HG03045 (cell line): ENCODE data around the gene AK5.
"Not testable (repeated sequence)": the region's sequence is repeated elsewhere in the genome, so short reads cannot be mapped to it uniquely, and the experiment has no call there.

Source experiments
- ATAC-seq: cut with Tn5 transposase; IDR thresholded peaks from one replicate; pipeline ENCODE4 v1.9.1; 2021; ENCODE audit warnings: mild to moderate bottlenecking, moderate library complexity; ENCODE audit not compliant: unreplicated experiment

Gene AK5

GRCh38 chr1:77283701-77284425 is 2.0 kb downstream of the AK5 start:
- no peak for ATAC-seq

GRCh38 chr1:77287535-77287934 is 5.7 kb downstream of the AK5 start:
- ATAC-seq: no peak

GRCh38 chr1:77288275-77288674 is 6.5 kb downstream of the AK5 start:
- ATAC-seq: no peak

DNA sequence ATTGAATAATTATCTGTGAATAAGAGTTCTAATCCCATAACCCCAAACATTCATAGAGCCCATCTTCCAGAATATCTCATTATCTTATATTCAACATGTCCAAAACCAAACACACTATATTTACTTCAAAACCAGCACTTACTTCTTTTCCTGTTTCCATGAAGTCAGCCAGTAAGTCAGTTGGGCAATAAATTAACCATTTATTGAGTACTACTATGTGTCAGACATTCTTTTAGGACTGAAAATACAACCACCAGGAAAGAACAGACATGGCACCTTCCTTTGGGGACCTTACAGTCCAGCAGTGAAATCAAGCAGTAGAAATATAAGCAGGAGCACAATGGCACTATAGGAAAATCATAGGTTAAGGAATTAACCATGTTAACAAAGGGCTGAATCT is 8.8 kb downstream of the AK5 start:
- ATAC-seq: no peak

DNA sequence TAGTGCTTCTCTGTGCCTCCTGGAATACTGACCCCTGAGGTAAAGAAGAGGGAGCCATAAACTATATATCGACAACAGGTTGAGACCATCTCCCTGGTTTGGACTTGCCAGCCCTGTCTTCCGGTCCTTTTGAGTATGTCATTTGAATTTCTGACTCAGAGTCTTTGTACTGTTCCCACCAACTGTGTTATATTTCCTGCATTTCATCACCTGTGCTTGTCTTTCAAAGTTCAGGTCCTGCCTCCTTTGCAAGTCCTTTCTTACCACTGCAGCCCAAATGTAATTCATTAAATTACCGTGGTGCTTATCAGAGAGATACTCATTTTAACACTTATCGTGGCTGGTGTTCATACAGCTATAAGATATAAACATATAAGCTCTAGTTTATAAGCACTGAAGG is 10.7 kb downstream of the AK5 start:
- ATAC-seq: no peak

DNA sequence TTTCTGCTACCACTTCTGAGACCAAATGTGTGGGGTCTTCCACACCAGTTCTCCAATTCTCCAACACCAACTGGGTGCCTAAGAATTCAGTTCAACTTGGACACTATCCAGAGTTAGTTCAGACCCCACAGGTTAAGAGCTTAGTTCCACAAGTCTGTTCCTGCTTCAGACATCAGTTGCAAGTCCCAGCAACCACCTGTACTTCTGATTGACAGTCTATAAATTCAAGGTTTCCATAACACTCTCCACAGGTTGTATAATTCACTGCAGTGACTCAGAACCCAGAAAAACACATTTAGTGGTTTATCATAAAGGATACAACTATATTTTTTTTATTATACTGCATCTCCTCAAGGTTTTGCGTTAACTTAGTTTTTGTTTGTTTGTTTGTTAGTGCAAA is 18.7 kb downstream of the AK5 start:
- no peak for ATAC-seq

- no peak for ATAC-seq
Observed at GRCh38 chr1:77303387-77303786, 21.6 kb downstream of the AK5 start.

GRCh38 chr1:77308889-77309621 is 27.2 kb downstream of the AK5 start:
- no peak for ATAC-seq

GRCh38 chr1:77310924-77311323 is 29.1 kb downstream of the AK5 start:
- ATAC-seq: no peak

GRCh38 chr1:77312364-77312763 is 30.5 kb downstream of the AK5 start:
- not testable (repeated sequence) for ATAC-seq

GRCh38 chr1:77313491-77313890 is 31.7 kb downstream of the AK5 start:
- no peak for ATAC-seq

- ATAC-seq: no peak
Observed at GRCh38 chr1:77316006-77316405, 34.2 kb downstream of the AK5 start.

GRCh38 chr1:77316966-77317365 is 35.1 kb downstream of the AK5 start:
- ATAC-seq: no peak

- no peak for ATAC-seq
Observed at GRCh38 chr1:77319036-77319705, 37.4 kb downstream of the AK5 start.

DNA sequence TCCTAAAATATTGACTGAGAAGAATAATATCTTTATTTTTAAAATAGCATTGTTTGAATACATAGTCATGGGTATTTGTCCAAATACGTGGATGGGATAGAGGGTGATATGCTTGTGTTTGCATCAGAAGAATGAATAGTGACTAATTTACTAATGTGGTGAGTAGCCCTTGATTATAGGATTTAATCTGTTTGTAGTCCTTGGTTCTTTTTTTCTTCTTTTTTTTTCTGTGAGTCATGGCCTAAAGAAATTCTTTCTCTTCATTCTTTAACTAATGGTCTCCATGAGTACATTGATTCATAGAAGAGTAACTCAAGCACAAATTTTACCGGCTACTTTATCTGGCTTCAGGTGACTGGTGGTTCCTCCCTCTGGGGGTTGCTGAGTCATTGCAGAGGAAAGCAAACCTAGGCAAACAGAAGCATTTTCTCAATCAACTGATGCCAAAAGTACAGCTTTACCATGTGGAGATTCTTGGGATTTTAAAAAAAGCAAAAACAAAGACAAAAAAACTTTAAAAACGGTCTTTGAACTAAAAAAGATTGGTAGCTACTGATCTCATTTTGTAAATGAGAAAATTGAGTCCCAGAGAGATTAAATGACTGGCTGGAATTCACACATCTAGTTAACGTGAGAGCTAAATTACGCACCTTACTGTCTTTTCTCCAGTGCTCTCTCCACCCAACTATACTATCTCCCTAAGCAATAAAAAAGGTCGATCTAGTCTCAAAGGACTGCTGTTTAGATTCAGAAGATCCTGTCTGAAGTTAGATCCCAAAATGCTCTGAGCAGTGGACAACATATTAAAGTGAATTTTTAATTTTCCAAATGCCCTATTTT is 40.5 kb downstream of the AK5 start:
- no peak for ATAC-seq

- no peak for ATAC-seq
Observed at GRCh38 chr1:77333501-77333900, 51.7 kb downstream of the AK5 start.

GRCh38 chr1:77336729-77337128 is 54.9 kb downstream of the AK5 start:
- no peak for ATAC-seq

- ATAC-seq: no peak
Observed at GRCh38 chr1:77339326-77339725, 57.5 kb downstream of the AK5 start.

GRCh38 chr1:77341195-77341594 is 59.4 kb downstream of the AK5 start:
- ATAC-seq: no peak

- no peak for ATAC-seq
Observed at GRCh38 chr1:77342745-77343144, 60.9 kb downstream of the AK5 start.

GRCh38 chr1:77347646-77348045 is 65.8 kb downstream of the AK5 start:
- no peak for ATAC-seq
